Stimulated activated naive CD4-positive, alpha-beta T cell (primary cell): ENCODE data around the gene PFKFB3.

Experiments
- DNase-seq, 6 experiments: peaks; one replicate each; lab custom pipeline; 2025; lab: John Stamatoyannopoulos, UW

The PFKFB3 gene

GRCh38 chr10:6300784-6301460, 98.2 kb downstream of the PFKFB3 start:
- DNase-seq = no peak

- no peak for DNase-seq
These were observed 98.8 kb downstream of the PFKFB3 start for GRCh38 chr10:6301488-6302075.
